ENCODE results near the gene XYLB.

DNA sequence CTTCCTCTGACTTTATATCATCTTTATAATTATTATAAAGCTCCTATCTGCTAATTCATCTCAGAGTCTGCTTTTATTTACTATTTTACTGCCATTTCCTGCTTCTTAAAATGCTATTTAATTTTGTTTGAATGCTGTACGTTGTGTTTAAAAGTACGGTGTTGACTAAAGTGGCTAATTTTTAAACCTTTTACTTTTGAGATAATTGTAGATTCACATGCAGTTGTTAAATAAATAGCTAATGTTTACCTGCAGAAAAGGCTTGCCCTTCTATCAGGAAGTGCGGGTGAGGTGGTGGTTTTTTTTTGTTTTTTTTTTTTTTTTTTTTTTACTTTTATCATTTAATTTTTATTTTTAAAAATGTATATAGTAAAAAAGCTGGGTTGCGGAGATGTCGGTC lies 41.3 kb downstream of the XYLB start:
- TF ChIP-seq CTCF (IDR thresholded peaks at IDR 0.05; ENCODE audit: borderline replicate concordance, extremely low read depth, low read length, poor library complexity, severe bottlenecking) (no peak), EZH2 (IDR thresholded peaks at IDR 0.05; ENCODE audit: borderline replicate concordance, low read depth, low read length, severe bottlenecking) (no peak)

Data from DND-41 (cell line).